Measurements from ENCODE around the gene PCCA. TPM values are rescaled to one million over a fixed set of nuclear protein-coding genes. Genes with fewer than 3 reads are reported as not detected.

The PCCA gene
- total and polyA plus RNA-seq, 4 donors = 30.1 to 160 (median 76.3) TPM

- no peak for TF ChIP-seq RXRA (IDR thresholded peaks at IDR 0.05)
- TF ChIP-seq JUND (IDR thresholded peaks at IDR 0.05) = no peak
These were observed 146.5 kb downstream of the PCCA start (continued) for GRCh38 chr13:100235311-100235901.

- DNase-seq (ENCODE audit: low spot score) = no peak
- no peaks in the 10 kb centered on the region for H3K27me3 ChIP-seq (ENCODE audit: control insufficient read depth in 4 of 4, insufficient read depth in 4 of 4, low read length in 3 of 4)
- H3K4me1 ChIP-seq (ENCODE audit: control insufficient read depth in 4 of 4, insufficient read depth in 4 of 4, low read length in 3 of 4) = peaks cover 0 to 23% (median 10%) of the 10 kb centered on the region in 4 donors
- H3K4me3 ChIP-seq (ENCODE audit: low read depth in 1 of 3, low read length in 3 of 3) = no peak overlapping the region
- WGBS = 97% methylated on average over 4 of the region's 4 CpGs
- TF ChIP-seq FOXA1 (IDR thresholded peaks at IDR 0.05) (no peak), RAD21 (IDR thresholded peaks at IDR 0.05) (no peak), FOXA2 (IDR thresholded peaks at IDR 0.05) (no peak)
- H3K9ac ChIP-seq (ENCODE audit: low read depth in 1 of 2, low read length in 2 of 2) = no peak overlapping the region
- H3K9me3 ChIP-seq (ENCODE audit: control insufficient read depth in 4 of 4, low read length in 3 of 4) = no peaks in the 10 kb centered on the region
- no peak overlapping the region for H3K27ac ChIP-seq (ENCODE audit: low read depth in 1 of 2, low read length in 2 of 2)
- peaks cover 0 to 4% (median under 1%) of the 10 kb centered on the region in 4 donors for H3K36me3 ChIP-seq (ENCODE audit: control insufficient read depth in 4 of 4, insufficient read depth in 3 of 4, low read depth in 1 of 4, low read length in 3 of 4)
These were observed 151.4 kb downstream of the PCCA start for GRCh38 chr13:100240109-100240779.

GRCh38 chr13:100244431-100244830, 155.5 kb downstream of the PCCA start:
- WGBS = 78% methylated on average over 3 of the region's 3 CpGs
- H3K27me3 ChIP-seq (ENCODE audit: control insufficient read depth in 4 of 4, insufficient read depth in 4 of 4, low read length in 3 of 4) = no peaks in the 10 kb centered on the region
- no peak for DNase-seq (ENCODE audit: low spot score)
- no peak overlapping the region for H3K9ac ChIP-seq (ENCODE audit: low read depth in 1 of 2, low read length in 2 of 2)
- H3K4me3 ChIP-seq (ENCODE audit: low read depth in 1 of 3, low read length in 3 of 3) = no peak overlapping the region
- H3K4me1 ChIP-seq (ENCODE audit: control insufficient read depth in 4 of 4, insufficient read depth in 4 of 4, low read length in 3 of 4) = peaks cover 0 to 6% (median 2%) of the 10 kb centered on the region in 4 donors
- no peak overlapping the region for H3K27ac ChIP-seq (ENCODE audit: low read depth in 1 of 2, low read length in 2 of 2)
- H3K36me3 ChIP-seq (ENCODE audit: control insufficient read depth in 4 of 4, insufficient read depth in 3 of 4, low read depth in 1 of 4, low read length in 3 of 4) = peaks cover 0 to 1% (median 0%) of the 10 kb centered on the region in 4 donors
- peaks cover 0 to 3% (median 1%) of the 10 kb centered on the region in 4 donors for H3K9me3 ChIP-seq (ENCODE audit: control insufficient read depth in 4 of 4, low read length in 3 of 4)
- TF ChIP-seq HNF4A (conservative IDR thresholded peaks at IDR 0.05) = no peak
- no peak for TF ChIP-seq EGR1 (IDR thresholded peaks at IDR 0.05; ENCODE audit: low read depth in 2 of 2)

- no peaks in the 10 kb centered on the region for H3K4me1 ChIP-seq (ENCODE audit: control insufficient read depth in 4 of 4, insufficient read depth in 4 of 4, low read length in 3 of 4)
- TF ChIP-seq HNF4A (conservative IDR thresholded peaks at IDR 0.05) (no peak), EGR1 (IDR thresholded peaks at IDR 0.05; ENCODE audit: low read depth in 2 of 2) (no peak), RXRA (IDR thresholded peaks at IDR 0.05) (no peak), HNF4G (IDR thresholded peaks at IDR 0.05) (no peak), NR2F2 (IDR thresholded peaks at IDR 0.05) (no peak), FOXA1 (IDR thresholded peaks at IDR 0.05) (no peak), SP1 (IDR thresholded peaks at IDR 0.05) (no peak), JUND (IDR thresholded peaks at IDR 0.05) (no peak), TAF1 (conservative IDR thresholded peaks at IDR 0.05) (no peak)
- peaks cover 0 to 3% (median 1%) of the 10 kb centered on the region in 4 donors for H3K9me3 ChIP-seq (ENCODE audit: control insufficient read depth in 4 of 4, low read length in 3 of 4)
- no peak overlapping the region for H3K9ac ChIP-seq (ENCODE audit: low read depth in 1 of 2, low read length in 2 of 2)
- H3K36me3 ChIP-seq (ENCODE audit: control insufficient read depth in 4 of 4, insufficient read depth in 3 of 4, low read depth in 1 of 4, low read length in 3 of 4) = peaks cover 0 to 1% (median 0%) of the 10 kb centered on the region in 4 donors
- no peaks in the 10 kb centered on the region for H3K27me3 ChIP-seq (ENCODE audit: control insufficient read depth in 4 of 4, insufficient read depth in 4 of 4, low read length in 3 of 4)
- WGBS = 80% methylated on average over 1 of the region's 1 CpG
- H3K4me3 ChIP-seq (ENCODE audit: low read depth in 1 of 3, low read length in 3 of 3) = no peak overlapping the region
- no peak for DNase-seq (ENCODE audit: low spot score)
- H3K27ac ChIP-seq (ENCODE audit: low read depth in 1 of 2, low read length in 2 of 2) = no peak overlapping the region
These were observed 156.2 kb downstream of the PCCA start for GRCh38 chr13:100245104-100245503.

GRCh38 chr13:100247937-100248336, 159.0 kb downstream of the PCCA start:
- Histone ChIP-seq H3K9ac (ENCODE audit: low read depth in 1 of 2, low read length in 2 of 2) (no peak overlapping the region), H3K9me3 (ENCODE audit: control insufficient read depth in 4 of 4, low read length in 3 of 4) (peaks cover 0 to 3% (median 1%) of the 10 kb centered on the region in 4 donors), H3K4me1 (ENCODE audit: control insufficient read depth in 4 of 4, insufficient read depth in 4 of 4, low read length in 3 of 4) (no peaks in the 10 kb centered on the region), H3K4me3 (ENCODE audit: low read depth in 1 of 3, low read length in 3 of 3) (no peak overlapping the region), H3K36me3 (ENCODE audit: control insufficient read depth in 4 of 4, insufficient read depth in 3 of 4, low read depth in 1 of 4, low read length in 3 of 4) (peaks cover 0 to 1% (median 0%) of the 10 kb centered on the region in 4 donors), H3K27ac (ENCODE audit: low read depth in 1 of 2, low read length in 2 of 2) (no peak overlapping the region), H3K27me3 (ENCODE audit: control insufficient read depth in 4 of 4, insufficient read depth in 4 of 4, low read length in 3 of 4) (no peaks in the 10 kb centered on the region)
- WGBS = 97% methylated on average over 1 of the region's 1 CpG
- DNase-seq (ENCODE audit: low spot score) = no peak
- TF ChIP-seq HNF4A (conservative IDR thresholded peaks at IDR 0.05) (no peak), HNF4G (IDR thresholded peaks at IDR 0.05) (no peak), NR2F2 (IDR thresholded peaks at IDR 0.05) (no peak), RAD21 (IDR thresholded peaks at IDR 0.05) (no peak), JUND (IDR thresholded peaks at IDR 0.05) (no peak), REST (IDR thresholded peaks at IDR 0.05) (no peak), YY1 (IDR thresholded peaks at IDR 0.05) (no peak), SP1 (IDR thresholded peaks at IDR 0.05) (no peak), EGR1 (IDR thresholded peaks at IDR 0.05; ENCODE audit: low read depth in 2 of 2) (no peak), ZBTB33 (IDR thresholded peaks at IDR 0.05) (no peak), GABPA (IDR thresholded peaks at IDR 0.05 in 1 of 2, conservative IDR thresholded peaks at IDR 0.05 in 1 of 2) (no peak), TAF1 (conservative IDR thresholded peaks at IDR 0.05) (no peak), RXRA (IDR thresholded peaks at IDR 0.05) (no peak), FOXA2 (IDR thresholded peaks at IDR 0.05) (no peak)

Measured in liver (tissue), 9 donors.